ENCODE data around the gene TCTN1. TPM values are rescaled to one million over a fixed set of nuclear protein-coding genes. Genes with fewer than 3 reads are reported as not detected.

TCTN1 gene
- total RNA-seq, 1 experiment from 2014 or later = 27.0 TPM

GRCh38 chr12:110591451-110592051 is 22.4 kb upstream of the TCTN1 start:
- Histone ChIP-seq H3K27me3 (ENCODE audit: insufficient read depth, low read length) (no peaks in the 10 kb centered on the region), H2AFZ (ENCODE audit: low read depth, low read length, poor library complexity, severe bottlenecking) (no peak overlapping the region), H3K79me2 (ENCODE audit: insufficient read depth, low read length) (no peaks in the 10 kb centered on the region), H3K9me2 (ENCODE audit: insufficient read depth) (no peaks in the 10 kb centered on the region), H3K9ac (ENCODE audit: low read length) (no peak overlapping the region), H3K36me3 (ENCODE audit: control insufficient read depth in 1 of 2, insufficient read depth in 2 of 2, low read length in 2 of 2) (no peaks in the 10 kb centered on the region), H3K4me1 (ENCODE audit: control insufficient read depth in 1 of 2, insufficient read depth in 2 of 2, low read length in 2 of 2) (no peaks in the 10 kb centered on the region), H3K9me3 (ENCODE audit: control insufficient read depth in 1 of 2, insufficient read depth in 1 of 2, low read depth in 1 of 2, low read length in 2 of 2) (no peaks in the 10 kb centered on the region), H3K4me2 (ENCODE audit: low read length) (no peak overlapping the region), H3K27ac (ENCODE audit: low read depth, low read length) (no peak overlapping the region), H4K20me1 (ENCODE audit: insufficient read depth) (no peaks in the 10 kb centered on the region), H3K4me3 (replicated peaks in 1 of 2; ENCODE audit: low read depth in 1 of 2, low read length in 2 of 2) (no peak overlapping the region)
- intact Hi-C loops (cut with micrococcal nuclease) = no loop called here
- no TSS peak for BruUV-seq (replicated peaks)
- no peak for TF ChIP-seq YY1 (IDR thresholded peaks at IDR 0.05; ENCODE audit: extremely low read depth, insufficient replicate concordance, low read depth, low read length)
- no peak for TF ChIP-seq SRF (IDR thresholded peaks at IDR 0.05; ENCODE audit: low read depth)
- no peak for TF ChIP-seq POLR2A (IDR thresholded peaks at IDR 0.05; ENCODE audit: borderline replicate concordance, extremely low read depth, insufficient read depth, insufficient read length)
- TF ChIP-seq CEBPB (IDR thresholded peaks at IDR 0.05; ENCODE audit: low read depth) = no peak
- no peak for TF ChIP-seq SIN3A (IDR thresholded peaks at IDR 0.05; ENCODE audit: low read depth)
- TF ChIP-seq, protein P1, sequence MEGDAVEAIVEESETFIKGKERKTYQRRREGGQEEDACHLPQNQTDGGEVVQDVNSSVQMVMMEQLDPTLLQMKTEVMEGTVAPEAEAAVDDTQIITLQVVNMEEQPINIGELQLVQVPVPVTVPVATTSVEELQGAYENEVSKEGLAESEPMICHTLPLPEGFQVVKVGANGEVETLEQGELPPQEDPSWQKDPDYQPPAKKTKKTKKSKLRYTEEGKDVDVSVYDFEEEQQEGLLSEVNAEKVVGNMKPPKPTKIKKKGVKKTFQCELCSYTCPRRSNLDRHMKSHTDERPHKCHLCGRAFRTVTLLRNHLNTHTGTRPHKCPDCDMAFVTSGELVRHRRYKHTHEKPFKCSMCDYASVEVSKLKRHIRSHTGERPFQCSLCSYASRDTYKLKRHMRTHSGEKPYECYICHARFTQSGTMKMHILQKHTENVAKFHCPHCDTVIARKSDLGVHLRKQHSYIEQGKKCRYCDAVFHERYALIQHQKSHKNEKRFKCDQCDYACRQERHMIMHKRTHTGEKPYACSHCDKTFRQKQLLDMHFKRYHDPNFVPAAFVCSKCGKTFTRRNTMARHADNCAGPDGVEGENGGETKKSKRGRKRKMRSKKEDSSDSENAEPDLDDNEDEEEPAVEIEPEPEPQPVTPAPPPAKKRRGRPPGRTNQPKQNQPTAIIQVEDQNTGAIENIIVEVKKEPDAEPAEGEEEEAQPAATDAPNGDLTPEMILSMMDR (IDR thresholded peaks at IDR 0.05 in 2 of 3, conservative IDR thresholded peaks at IDR 0.05 in 1 of 3; ENCODE audit: borderline replicate concordance in 1 of 3, insufficient read depth in 1 of 3, low read depth in 2 of 3, low read length in 2 of 3) = no peak
- no peak for TF ChIP-seq TCF7L2 (IDR thresholded peaks at IDR 0.05; ENCODE audit: borderline replicate concordance, extremely low read depth, insufficient read depth, insufficient read length)
- no peak for TF ChIP-seq POLR2AphosphoS5 (IDR thresholded peaks at IDR 0.05; ENCODE audit: low read depth, low read length)
- no peak for TF ChIP-seq SP1 (IDR thresholded peaks at IDR 0.05; ENCODE audit: low read depth)
- no peak for TF ChIP-seq ZNF274 (IDR thresholded peaks at IDR 0.05; ENCODE audit: low read depth, low read length)
- no peak for TF ChIP-seq EZH2 (IDR thresholded peaks at IDR 0.05)
- TF ChIP-seq, protein P2, sequence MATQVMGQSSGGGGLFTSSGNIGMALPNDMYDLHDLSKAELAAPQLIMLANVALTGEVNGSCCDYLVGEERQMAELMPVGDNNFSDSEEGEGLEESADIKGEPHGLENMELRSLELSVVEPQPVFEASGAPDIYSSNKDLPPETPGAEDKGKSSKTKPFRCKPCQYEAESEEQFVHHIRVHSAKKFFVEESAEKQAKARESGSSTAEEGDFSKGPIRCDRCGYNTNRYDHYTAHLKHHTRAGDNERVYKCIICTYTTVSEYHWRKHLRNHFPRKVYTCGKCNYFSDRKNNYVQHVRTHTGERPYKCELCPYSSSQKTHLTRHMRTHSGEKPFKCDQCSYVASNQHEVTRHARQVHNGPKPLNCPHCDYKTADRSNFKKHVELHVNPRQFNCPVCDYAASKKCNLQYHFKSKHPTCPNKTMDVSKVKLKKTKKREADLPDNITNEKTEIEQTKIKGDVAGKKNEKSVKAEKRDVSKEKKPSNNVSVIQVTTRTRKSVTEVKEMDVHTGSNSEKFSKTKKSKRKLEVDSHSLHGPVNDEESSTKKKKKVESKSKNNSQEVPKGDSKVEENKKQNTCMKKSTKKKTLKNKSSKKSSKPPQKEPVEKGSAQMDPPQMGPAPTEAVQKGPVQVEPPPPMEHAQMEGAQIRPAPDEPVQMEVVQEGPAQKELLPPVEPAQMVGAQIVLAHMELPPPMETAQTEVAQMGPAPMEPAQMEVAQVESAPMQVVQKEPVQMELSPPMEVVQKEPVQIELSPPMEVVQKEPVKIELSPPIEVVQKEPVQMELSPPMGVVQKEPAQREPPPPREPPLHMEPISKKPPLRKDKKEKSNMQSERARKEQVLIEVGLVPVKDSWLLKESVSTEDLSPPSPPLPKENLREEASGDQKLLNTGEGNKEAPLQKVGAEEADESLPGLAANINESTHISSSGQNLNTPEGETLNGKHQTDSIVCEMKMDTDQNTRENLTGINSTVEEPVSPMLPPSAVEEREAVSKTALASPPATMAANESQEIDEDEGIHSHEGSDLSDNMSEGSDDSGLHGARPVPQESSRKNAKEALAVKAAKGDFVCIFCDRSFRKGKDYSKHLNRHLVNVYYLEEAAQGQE (IDR thresholded peaks at IDR 0.05; ENCODE audit: low read depth) = no peak
- TF ChIP-seq MAX (IDR thresholded peaks at IDR 0.05) = no peak
- TF ChIP-seq RAD21 (IDR thresholded peaks at IDR 0.05; ENCODE audit: low read depth) = no peak
- no peak for TF ChIP-seq ZFX (IDR thresholded peaks at IDR 0.05)
- DNase-seq (ENCODE audit: low read depth, low spot score) (no peak), ATAC-seq (no peak)
- ChIA-PET RAD21 (ENCODE audit: low non-redundant PET in 1 of 2, low total read pairs in 2 of 2, uncharacterized antibody in 2 of 2, unreplicated experiment in 2 of 2) (no interaction called here), CTCF (interaction anchor here (1.3 kb wide), 1 partner anchor 123 kb away, joined by 3 read pairs; the partner anchor contains the start of gene FAM216A), POLR2A (no interaction called here)

Data from HCT116 (cell line).